ENCODE data around the gene ARRDC4. TPM values are rescaled to one million over a fixed set of nuclear protein-coding genes. Genes with fewer than 3 reads are reported as not detected.

Gene ARRDC4, protein sequence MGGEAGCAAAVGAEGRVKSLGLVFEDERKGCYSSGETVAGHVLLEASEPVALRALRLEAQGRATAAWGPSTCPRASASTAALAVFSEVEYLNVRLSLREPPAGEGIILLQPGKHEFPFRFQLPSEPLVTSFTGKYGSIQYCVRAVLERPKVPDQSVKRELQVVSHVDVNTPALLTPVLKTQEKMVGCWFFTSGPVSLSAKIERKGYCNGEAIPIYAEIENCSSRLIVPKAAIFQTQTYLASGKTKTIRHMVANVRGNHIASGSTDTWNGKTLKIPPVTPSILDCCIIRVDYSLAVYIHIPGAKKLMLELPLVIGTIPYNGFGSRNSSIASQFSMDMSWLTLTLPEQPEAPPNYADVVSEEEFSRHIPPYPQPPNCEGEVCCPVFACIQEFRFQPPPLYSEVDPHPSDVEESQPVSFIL
- total RNA-seq: 31.6 TPM
- long read RNA-seq, full-length matches to known transcripts: 110 of 119 reads
- long read RNA-seq, partial matches to known transcripts: 5 of 119 reads
- long read RNA-seq, other reads (novel, unspliced or antisense): 4 of 119 reads

DNA sequence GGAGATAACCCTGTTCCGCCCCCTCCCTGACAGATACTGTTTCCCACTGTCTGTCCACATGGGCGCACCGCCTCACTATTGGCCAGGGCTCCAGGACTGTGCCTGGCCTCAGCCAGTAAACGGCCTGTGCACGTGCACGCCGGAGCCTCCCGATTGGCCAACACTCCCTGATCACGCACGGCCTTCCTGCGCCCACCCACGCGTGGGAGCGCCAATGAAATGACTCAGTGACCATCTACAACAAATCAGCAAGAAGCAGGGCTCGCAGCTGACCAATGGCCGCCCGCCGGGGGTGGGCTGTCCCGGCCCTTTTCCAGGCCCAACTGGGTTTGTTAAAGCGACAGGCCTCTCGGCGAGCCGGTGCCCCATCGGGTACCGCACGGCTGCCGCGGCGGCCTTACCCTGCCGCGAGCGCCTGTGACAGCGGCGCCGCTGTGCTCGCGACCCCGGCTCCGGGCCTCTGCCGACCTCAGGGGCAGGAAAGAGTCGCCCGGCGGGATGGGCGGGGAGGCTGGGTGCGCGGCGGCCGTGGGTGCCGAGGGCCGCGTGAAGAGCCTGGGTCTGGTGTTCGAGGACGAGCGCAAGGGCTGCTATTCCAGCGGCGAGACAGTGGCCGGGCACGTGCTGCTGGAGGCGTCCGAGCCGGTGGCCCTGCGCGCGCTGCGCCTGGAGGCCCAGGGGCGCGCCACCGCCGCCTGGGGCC is at the start of gene ARRDC4:
Gene ARRDC4 (plus strand): TSS at position 340 of the 703 bp plus-strand sequence. CDS start 159 bp downstream, at position 499.
- no peaks in the 10 kb centered on the region for H3K27me3 ChIP-seq
- H3K9me3 ChIP-seq: no peaks in the 10 kb centered on the region
- H3K4me1 ChIP-seq: peaks cover 10% of the 10 kb centered on the region
- H3K27ac ChIP-seq: peak within 1 kb of the TSS; percentile 89
- DNase-seq: peak; percentile 100
- peak within 1 kb of the TSS; percentile 85 for H3K4me3 ChIP-seq
- intact Hi-C loops (cut with DNase I): no loop called here
- TF ChIP-seq, protein P1, sequence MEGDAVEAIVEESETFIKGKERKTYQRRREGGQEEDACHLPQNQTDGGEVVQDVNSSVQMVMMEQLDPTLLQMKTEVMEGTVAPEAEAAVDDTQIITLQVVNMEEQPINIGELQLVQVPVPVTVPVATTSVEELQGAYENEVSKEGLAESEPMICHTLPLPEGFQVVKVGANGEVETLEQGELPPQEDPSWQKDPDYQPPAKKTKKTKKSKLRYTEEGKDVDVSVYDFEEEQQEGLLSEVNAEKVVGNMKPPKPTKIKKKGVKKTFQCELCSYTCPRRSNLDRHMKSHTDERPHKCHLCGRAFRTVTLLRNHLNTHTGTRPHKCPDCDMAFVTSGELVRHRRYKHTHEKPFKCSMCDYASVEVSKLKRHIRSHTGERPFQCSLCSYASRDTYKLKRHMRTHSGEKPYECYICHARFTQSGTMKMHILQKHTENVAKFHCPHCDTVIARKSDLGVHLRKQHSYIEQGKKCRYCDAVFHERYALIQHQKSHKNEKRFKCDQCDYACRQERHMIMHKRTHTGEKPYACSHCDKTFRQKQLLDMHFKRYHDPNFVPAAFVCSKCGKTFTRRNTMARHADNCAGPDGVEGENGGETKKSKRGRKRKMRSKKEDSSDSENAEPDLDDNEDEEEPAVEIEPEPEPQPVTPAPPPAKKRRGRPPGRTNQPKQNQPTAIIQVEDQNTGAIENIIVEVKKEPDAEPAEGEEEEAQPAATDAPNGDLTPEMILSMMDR (IDR thresholded peaks at IDR 0.05): no peak
- no peaks in the 10 kb centered on the region for H3K36me3 ChIP-seq
- ATAC-seq: peak; percentile 97

DNA sequence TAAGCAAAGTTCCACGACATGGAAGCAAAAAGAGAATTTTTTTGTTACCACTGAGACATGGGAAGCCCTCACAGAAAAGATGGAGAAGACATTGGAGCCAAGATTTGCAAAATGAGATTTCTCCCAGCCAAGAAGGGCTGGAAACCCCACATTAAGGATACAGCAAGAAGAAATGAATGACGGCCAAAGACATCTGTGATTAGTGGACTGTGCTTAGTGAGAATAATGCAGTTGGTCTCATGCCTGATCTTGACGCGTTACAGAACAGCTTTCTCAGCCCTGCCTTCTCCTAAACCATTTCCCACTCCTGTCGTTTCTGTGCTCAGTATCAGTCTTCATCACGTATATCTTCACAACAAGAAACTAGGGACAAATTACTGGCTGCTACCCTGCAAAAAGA is 45.8 kb upstream of the ARRDC4 start:
- Histone ChIP-seq H3K27me3 (peaks cover 4% of the 10 kb centered on the region), H3K4me1 (no peaks in the 10 kb centered on the region), H3K27ac (no peak overlapping the region), H3K36me3 (no peaks in the 10 kb centered on the region), H3K4me3 (no peak overlapping the region), H3K9me3 (no peaks in the 10 kb centered on the region)
- no peak for DNase-seq
- TF ChIP-seq, protein P1 (IDR thresholded peaks at IDR 0.05): no peak
- no peak for ATAC-seq
- intact Hi-C loops (cut with DNase I): no loop called here

DNA sequence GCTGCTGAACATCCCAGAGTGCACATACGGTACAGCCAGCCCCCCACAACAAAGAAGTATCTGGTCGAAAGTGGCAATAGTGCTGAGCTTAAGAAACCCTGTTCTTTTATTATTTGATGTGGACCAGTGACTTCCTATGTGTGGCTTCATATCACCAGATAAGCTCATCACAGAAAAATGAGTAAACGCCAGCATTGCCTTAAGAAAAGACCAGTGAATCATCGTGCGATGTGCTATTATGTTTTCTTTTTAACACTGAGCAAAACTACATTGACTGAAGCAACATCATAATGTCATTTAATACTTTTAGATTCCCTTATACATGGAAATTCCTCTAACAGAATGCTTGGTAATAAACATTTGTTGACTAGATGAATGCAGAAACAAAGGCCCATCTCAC is 45.2 kb upstream of the ARRDC4 start:
- TF ChIP-seq, protein P1 (IDR thresholded peaks at IDR 0.05): no peak
- intact Hi-C loops (cut with DNase I): no loop called here
- Histone ChIP-seq H3K36me3 (no peaks in the 10 kb centered on the region), H3K4me3 (no peak overlapping the region), H3K4me1 (no peaks in the 10 kb centered on the region), H3K27me3 (peaks cover 4% of the 10 kb centered on the region), H3K9me3 (no peaks in the 10 kb centered on the region), H3K27ac (no peak overlapping the region)
- no peak for DNase-seq
- no peak for ATAC-seq

DNA sequence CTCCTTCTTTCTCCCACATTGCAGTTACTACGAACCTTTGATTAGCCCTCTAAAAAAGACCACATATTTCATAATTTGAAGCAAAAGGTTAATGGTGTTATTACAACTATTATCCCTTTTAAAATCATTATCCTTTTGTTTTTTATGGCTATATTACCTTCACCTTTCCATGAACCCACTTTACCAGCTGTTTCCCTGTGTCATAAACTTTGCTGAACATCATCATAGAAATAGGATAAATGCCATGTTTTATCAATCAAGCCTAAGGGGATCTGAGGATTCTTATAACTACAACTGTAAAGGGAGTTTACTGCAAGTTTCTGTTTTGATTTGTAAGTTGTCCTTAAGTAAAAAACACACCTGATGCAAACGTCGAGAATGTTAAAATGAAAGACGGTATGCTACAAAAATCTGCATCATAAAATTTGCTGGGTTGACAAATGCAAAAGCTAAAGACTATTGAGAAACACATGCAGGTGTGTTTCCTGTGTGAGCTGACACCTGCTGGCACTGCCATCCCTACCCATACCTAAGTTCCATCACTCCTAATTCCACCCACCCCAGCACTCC is 39.1 kb upstream of the ARRDC4 start:
- no peak for DNase-seq
- Histone ChIP-seq H3K27me3 (no peaks in the 10 kb centered on the region), H3K4me1 (no peaks in the 10 kb centered on the region), H3K27ac (no peak overlapping the region), H3K4me3 (no peak overlapping the region), H3K36me3 (no peaks in the 10 kb centered on the region), H3K9me3 (peaks cover 5% of the 10 kb centered on the region)
- no peak for ATAC-seq
- TF ChIP-seq, protein P1 (IDR thresholded peaks at IDR 0.05): no peak
- intact Hi-C loops (cut with DNase I): no loop called here

DNA sequence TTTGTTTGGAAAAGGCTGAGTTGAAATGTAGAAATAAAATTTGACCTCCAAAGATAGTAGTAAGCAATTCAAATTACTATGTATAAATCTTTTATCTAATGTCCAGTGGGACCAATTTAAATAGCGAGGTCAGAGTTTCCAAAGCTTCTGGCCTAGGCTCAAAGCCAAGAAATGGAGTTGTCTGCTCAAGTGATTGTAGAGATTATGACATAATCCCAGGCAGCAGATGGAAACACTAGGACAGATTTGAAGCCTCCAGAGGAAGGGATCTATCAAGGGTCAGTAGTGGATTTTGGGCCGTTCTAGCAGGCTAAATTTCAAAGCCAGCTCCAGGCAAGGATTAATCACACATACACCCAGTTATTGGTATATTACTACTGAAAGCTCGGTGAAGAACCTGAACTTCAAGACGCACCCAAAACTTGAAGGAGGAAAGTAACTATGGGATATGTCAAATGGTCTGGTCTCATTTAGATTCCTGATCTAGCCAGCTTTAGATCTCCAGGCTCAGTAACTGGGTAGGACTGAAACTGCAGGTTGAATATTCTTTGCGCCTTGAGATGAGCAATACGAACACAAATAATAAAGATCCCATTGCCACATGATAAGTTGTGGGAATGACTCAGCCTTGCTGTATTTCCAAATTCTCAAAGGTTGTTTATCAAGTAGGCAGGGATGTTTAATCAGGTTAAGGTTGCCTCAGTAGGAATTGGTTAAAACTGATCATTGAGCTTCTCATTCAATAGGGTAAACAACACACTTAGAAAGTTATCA is 30.9 kb upstream of the ARRDC4 start:
- Histone ChIP-seq H3K36me3 (no peaks in the 10 kb centered on the region), H3K27me3 (no peaks in the 10 kb centered on the region), H3K27ac (no peak overlapping the region), H3K4me1 (no peaks in the 10 kb centered on the region), H3K4me3 (no peak overlapping the region), H3K9me3 (no peaks in the 10 kb centered on the region)
- TF ChIP-seq, protein P1 (IDR thresholded peaks at IDR 0.05): no peak
- intact Hi-C loops (cut with DNase I): no loop called here
- DNase-seq: no peak
- no peak for ATAC-seq

Data from upper lobe of right lung (tissue), 1 donor.